HepG2 (cell line): ENCODE data around the gene SMURF1. TPM values are rescaled to one million over a fixed set of nuclear protein-coding genes. Genes with fewer than 3 reads are reported as not detected.
A peak's percentile ranks its signal among the peaks of the same experiment; 100 is the strongest.

Source experiments
- ATAC-seq: fragments of 200-7000 bp; cut with Tn5 transposase; 3 replicates; pipeline ENCODE4 v1.9.1; 2020; ENCODE audit warnings: mild to moderate bottlenecking, moderate library complexity
- BruUV-seq: library from RNA; stranded (reverse); fragments of 400-500 nt; replicated peaks from 2 replicates; lab custom pipeline; 2021; lab: Mats Ljungman, UMichigan
- CTCF ChIA-PET: fragments of 300-600 bp; formaldehyde crosslinking; extraction: SDS; loops from one replicate; lab custom pipeline; 2021; ENCODE audit warnings: low total read pairs, inconsistent platforms, low intra/inter-chr PET ratio; lab: Yijun Ruan, JAX
- POLR2A ChIA-PET: fragments of 350-600 bp; sonication (Branson Sonifier 250); formaldehyde crosslinking; loops from one replicate; lab custom pipeline; 2020; ENCODE audit warnings: antibody characterized with exemption, inconsistent platforms; lab: Yijun Ruan, JAX
- DNase-seq: peaks from one replicate; pipeline ENCODE4 v3.0.0-alpha.2; 2015; ENCODE audit warnings: low spot score
- FAIRE-seq: peaks from 3 replicates; lab custom pipeline; 2011; peaks lifted over from hg19 to GRCh38; lab: Jason Lieb, UNC
- H2AFZ ChIP-seq: one replicate; pipeline ENCODE4 v1.6.1; 2011; ENCODE audit warnings: low read length, inconsistent platforms
- H3K27ac ChIP-seq: fragments of 300-600 bp; 3 replicates; pipeline ENCODE4 v1.8.0; 2011; ENCODE audit warnings: mixed run types, mild to moderate bottlenecking, mixed read lengths, low read length, inconsistent platforms; ENCODE audit not compliant: insufficient read depth; ENCODE audit errors: extremely low read length
- H3K27me3 ChIP-seq, 2 experiments: fragments of 200-600 bp in 1 of 2; 2 replicates in 1 of 2; 3 replicates in 1 of 2; pipeline versions ENCODE4 v1.6.0 to v1.8.0; 2011; ENCODE audit warnings: low read length in 2 of 2, mild to moderate bottlenecking in 2 of 2, moderate library complexity in 2 of 2, inconsistent platforms in 1 of 2; ENCODE audit not compliant: insufficient read depth in 2 of 2, control insufficient read depth in 1 of 2
- H3K36me3 ChIP-seq, 2 experiments: fragments of 200-600 bp in 1 of 2; replicated peaks in 1 of 2; 2 replicates in 1 of 2; 3 replicates in 1 of 2; pipeline versions ENCODE4 v1.5.1 to v1.8.0; 2011; ENCODE audit warnings: low read length in 2 of 2, inconsistent platforms in 1 of 2; ENCODE audit not compliant: insufficient read depth in 2 of 2, control insufficient read depth in 1 of 2
- H3K4me1 ChIP-seq: 2 replicates; pipeline ENCODE4 v1.5.1; 2012; ENCODE audit warnings: low read length, inconsistent platforms; ENCODE audit not compliant: insufficient read depth
- H3K4me2 ChIP-seq: 2 replicates; pipeline ENCODE4 v1.6.0; 2011; ENCODE audit warnings: low read depth, low read length, inconsistent platforms
- H3K4me3 ChIP-seq, 3 experiments: fragments of 200-600 bp in 1 of 3; sonication (generic), shearing (Covaris generic) in 1 of 3; replicated peaks in 1 of 3; 2 replicates each; pipeline ENCODE4 v1.5.1; 2011 to 2016; ENCODE audit warnings: low read length in 3 of 3, inconsistent platforms in 2 of 3, low read depth in 2 of 3, mild to moderate bottlenecking in 2 of 3, control low read depth in 1 of 3, mixed read lengths in 1 of 3; ENCODE audit not compliant: insufficient read depth in 1 of 3
- H3K79me2 ChIP-seq: one replicate; pipeline ENCODE4 v1.6.1; 2011; ENCODE audit warnings: low read length, inconsistent platforms; ENCODE audit not compliant: insufficient read depth
- H3K9ac ChIP-seq: 2 replicates; pipeline ENCODE4 v1.6.0; 2011; ENCODE audit warnings: mild to moderate bottlenecking, low read depth, low read length, inconsistent platforms; ENCODE audit not compliant: insufficient read depth
- H3K9me3 ChIP-seq: 2 replicates; pipeline ENCODE4 v1.5.1; 2012; ENCODE audit warnings: mild to moderate bottlenecking, low read length
- H4K20me1 ChIP-seq: 2 replicates; pipeline ENCODE4 v1.6.0; 2011; ENCODE audit warnings: inconsistent platforms, mild to moderate bottlenecking, low read length, moderate library complexity; ENCODE audit not compliant: insufficient read depth
- ARID5B ChIP-seq: IDR thresholded peaks from 2 replicates; pipeline ENCODE4 v1.4.0; 2020; ENCODE audit warnings: mild to moderate bottlenecking, missing genetic modification reagents
- CREB1 ChIP-seq, 2 experiments: fragments of 450-650 bp in 1 of 2; IDR thresholded peaks; 2 replicates each; pipeline ENCODE4 v1.6.1; 2016 to 2017; ENCODE audit warnings: control low read depth in 1 of 2, mild to moderate bottlenecking in 1 of 2, missing compliant biosample characterization in 1 of 2, missing genetic modification characterization in 1 of 2
- FOXA1 ChIP-seq, 2 experiments: fragments of 450-650 bp in 1 of 2; sonication (generic) in 1 of 2; formaldehyde crosslinking in 1 of 2; IDR thresholded peaks; 2 replicates each; pipeline versions ENCODE4 v1.4.0 to v1.6.1; 2016 to 2020; ENCODE audit warnings: missing genetic modification reagents in 1 of 2
- FOXA3 ChIP-seq: IDR thresholded peaks from 2 replicates; pipeline ENCODE4 v1.6.1; 2016; ENCODE audit warnings: missing genetic modification reagents, missing compliant biosample characterization
- GPBP1L1 ChIP-seq: sonication (generic); formaldehyde crosslinking; IDR thresholded peaks from 2 replicates; pipeline ENCODE4 v1.5.0; 2020; ENCODE audit warnings: mild to moderate bottlenecking, missing genetic modification reagents
- HMG20A ChIP-seq: IDR thresholded peaks from 2 replicates; pipeline ENCODE4 v1.6.1; 2016; ENCODE audit warnings: borderline replicate concordance
- JUND ChIP-seq: sonication (generic); formaldehyde crosslinking; IDR thresholded peaks from 2 replicates; pipeline ENCODE4 v1.8.0; 2022; ENCODE audit warnings: mild to moderate bottlenecking, missing genetic modification reagents
- PAXIP1 ChIP-seq: sonication (generic); formaldehyde crosslinking; conservative IDR thresholded peaks from 2 replicates; pipeline ENCODE4 v1.4.0; 2020; ENCODE audit warnings: mild to moderate bottlenecking, missing genetic modification reagents, moderate library complexity
- SOX13 ChIP-seq, 3 experiments: fragments of 450-650 bp in 1 of 3; sonication (generic) in 1 of 3; formaldehyde crosslinking in 1 of 3; IDR thresholded peaks in 2 of 3; conservative IDR thresholded peaks in 1 of 3; 2 replicates each; pipeline versions ENCODE4 v1.5.0 to v1.6.1; 2016 to 2020; ENCODE audit warnings: antibody characterized with exemption in 1 of 3, mild to moderate bottlenecking in 1 of 3, missing compliant biosample characterization in 1 of 3, missing genetic modification reagents in 1 of 3, moderate library complexity in 1 of 3
- THYN1 ChIP-seq: sonication (generic); formaldehyde crosslinking; IDR thresholded peaks from 2 replicates; pipeline ENCODE4 v1.8.1; 2023; ENCODE audit warnings: low read depth, mild to moderate bottlenecking, moderate library complexity, missing genetic modification reagents, borderline replicate concordance
- ZFY ChIP-seq: sonication (generic); formaldehyde crosslinking; IDR thresholded peaks from 2 replicates; pipeline ENCODE4 v1.4.0; 2020; ENCODE audit warnings: missing genetic modification reagents
- ZNF12 ChIP-seq: sonication (generic); formaldehyde crosslinking; IDR thresholded peaks from 2 replicates; pipeline ENCODE4 v1.5.0; 2020; ENCODE audit warnings: missing genetic modification reagents
- ZNF17 ChIP-seq: sonication (generic); formaldehyde crosslinking; IDR thresholded peaks from 2 replicates; pipeline ENCODE4 v1.5.0; 2020; ENCODE audit warnings: mild to moderate bottlenecking, missing genetic modification reagents
- WGBS: methylation state at CpG from one replicate; pipeline ENCODE4 v1.1.6; 2017; ENCODE audit warnings: low lambda C conversion rate; 5-methylcytosine and 5-hydroxymethylcytosine counted together
- in situ Hi-C: cut with HindIII; loops from 2 replicates; pipeline ENCODE4 v1.10.0; 2017; ENCODE audit warnings: low pct_unique_long_range_greater_than_20kb; ENCODE audit not compliant: extremely low pct_ligation_motif_present
- intact Hi-C: fragments of 100-400 bp; cut with micrococcal nuclease; formaldehyde crosslinking; loops from one replicate; pipeline ENCODE4 v1.10.0; 2022; ENCODE audit not compliant: unreplicated experiment
- polyA plus RNA-seq, 8 experiments: library from polyadenylated mRNA; depleted of rRNA in 3 of 8; stranded (reverse) in 7 of 8; unstranded in 1 of 8; fragments of >200 nt; fragmentation: Illumina TruSeq in 4 of 8; extraction: Trizol in 4 of 8; gene quantifications; 2 replicates each; pipeline versions ENCODE4 v1.2.1 to v1.2.3, GENCODE V29; 2011 to 2016; ENCODE audit warnings: low read depth in 4 of 8, missing spikeins in 1 of 8, mixed read lengths in 1 of 8; ENCODE audit not compliant: insufficient read depth in 1 of 8
- total RNA-seq, 5 experiments: library from RNA; depleted of rRNA; stranded (reverse); fragments of >200 nt; fragmentation: Illumina TruSeq; extraction: Trizol; gene quantifications; 2 replicates each; pipeline ENCODE4 v1.2.3, GENCODE V29; 2016; ENCODE audit warnings: low read depth in 1 of 5

SMURF1 gene
- total and polyA plus RNA-seq, 2 of the 13 experiments (the other 11 are each of a cell fraction or from before 2014, with no cell fraction given) = 8.3 to 11.1 TPM

- in situ Hi-C loops = loop anchor here (5.0 kb wide), 1 partner anchor 46 kb away; the partner anchor contains the start of gene SMURF1
- peaks cover 77% of the 10 kb centered on the region for H3K79me2 ChIP-seq
- intact Hi-C loops = loop anchor here (5.0 kb wide), 2 partner anchors 46 to 116 kb away; partner anchors contain the start of gene SMURF1
- ChIA-PET POLR2A (interaction anchor here (1.1 to 1.8 kb wide), 4 partner anchors 13 to 116 kb away, joined by 3 to 6 read pairs (median 4); no protein-coding TSS in a partner anchor), CTCF (no interaction called here)
- peaks cover 85% of the 10 kb centered on the region for H3K4me1 ChIP-seq
- ATAC-seq (peak; percentile 26; the same call in 1 of the 3 replicates), DNase-seq (peak; percentile 44), FAIRE-seq (no peak)
- H3K4me3 ChIP-seq = no peak overlapping the region
- H3K9ac ChIP-seq = peak overlapping the region; percentile 50
- WGBS = 42% methylated on average over 6 of the region's 6 CpGs
- no peaks in the 10 kb centered on the region for H3K9me3 ChIP-seq
- H3K36me3 ChIP-seq = no peaks in the 10 kb centered on the region
- no peaks in the 10 kb centered on the region for H4K20me1 ChIP-seq
- H2AFZ ChIP-seq = no peak overlapping the region
- peak overlapping the region; percentile 98 for H3K27ac ChIP-seq
- peak overlapping the region; percentile 59 for H3K4me2 ChIP-seq
- H3K27me3 ChIP-seq = no peaks in the 10 kb centered on the region
- no TSS peak for BruUV-seq
- TF ChIP-seq THYN1 (CRISPR knock-in tag) (no peak), JUND (no peak), ZNF12 (0 out of 2 replicates have a peak, but pooled peaks have one; percentile 22), PAXIP1 (CRISPR knock-in tag) (peak; percentile 47; the same call in 1 of the 2 replicates), SOX13 (IDR thresholded peaks at IDR 0.05) (no peak), SOX13 (CRISPR knock-in tag; conservative IDR thresholded peaks at IDR 0.05 in 1 of 2, IDR thresholded peaks at IDR 0.05 in 1 of 2) (peak in 1 of 2 experiments; percentile 44; a peak in 1 of 4 replicates), FOXA1 (IDR thresholded peaks at IDR 0.05) (no peak), FOXA1 (CRISPR knock-in tag; IDR thresholded peaks at IDR 0.05) (peak; percentile 42; the same call in 1 of the 2 replicates), GPBP1L1 (CRISPR knock-in tag) (no peak), ZNF17 (CRISPR knock-in tag) (no peak), HMG20A (no peak; the same call in 1 of the 2 replicates), FOXA3 (CRISPR knock-in tag) (peak; percentile 71), ARID5B (CRISPR knock-in tag) (peak; percentile 63), CREB1 (IDR thresholded peaks at IDR 0.05) (no peak), CREB1 (CRISPR knock-in tag; IDR thresholded peaks at IDR 0.05) (peak; percentile 28; the same call in 1 of the 2 replicates), ZFY (CRISPR knock-in tag) (peak; percentile 10; the same call in 1 of the 2 replicates)
These were observed 47.6 kb downstream of the SMURF1 start for GRCh38 chr7:99096124-99096887.
